K562 (cell line): ENCODE data around the gene PITPNC1. TPM values are rescaled to one million over a fixed set of nuclear protein-coding genes. Genes with fewer than 3 reads are reported as not detected.

ENCODE experiments used
- ARID4B ChIP-seq: sonication (generic); formaldehyde crosslinking; IDR thresholded peaks from 2 replicates; pipeline ENCODE4 v1.8.0; 2022; ENCODE audit warnings: mild to moderate bottlenecking, missing genetic modification reagents
- ASH1L ChIP-seq: fragments of 450-650 bp; IDR thresholded peaks from 2 replicates; pipeline ENCODE4 v1.6.1; 2018; ENCODE audit warnings: borderline replicate concordance, mild to moderate bottlenecking, low read depth; ENCODE audit not compliant: partially characterized antibody
- E2F3 ChIP-seq: fragments of 250-450 bp; sonication (Bioruptor Pico); IDR thresholded peaks from 2 replicates; pipeline ENCODE4 v1.4.0; 2020; ENCODE audit warnings: mild to moderate bottlenecking
- FIP1L1 ChIP-seq: fragments of 200-400 bp; formaldehyde crosslinking; IDR thresholded peaks from 2 replicates; pipeline ENCODE4 v1.6.1; 2018; ENCODE audit warnings: mild to moderate bottlenecking, low read depth, low read length; ENCODE audit not compliant: poor library complexity, severe bottlenecking
- FOXK2 ChIP-seq, 2 experiments: fragments of 450-650 bp; IDR thresholded peaks in 1 of 2; conservative IDR thresholded peaks in 1 of 2; 2 replicates each; pipeline ENCODE4 v1.6.1; 2016; ENCODE audit warnings: low read depth in 2 of 2, mild to moderate bottlenecking in 1 of 2
- IFI16 ChIP-seq: fragments of 250-450 bp; sonication (Bioruptor Pico); IDR thresholded peaks from 2 replicates; pipeline ENCODE4 v2.1.2; 2022; ENCODE audit warnings: mild to moderate bottlenecking, inconsistent platforms
- L3MBTL2 ChIP-seq: fragments of 450-650 bp; IDR thresholded peaks from 2 replicates; pipeline ENCODE4 v1.6.1; 2016; ENCODE audit warnings: mild to moderate bottlenecking, moderate library complexity
- MTA3 ChIP-seq: fragments of 450-650 bp; formaldehyde crosslinking; IDR thresholded peaks from 2 replicates; pipeline ENCODE4 v1.6.1; 2017; ENCODE audit warnings: mild to moderate bottlenecking, borderline replicate concordance
- TEAD2 ChIP-seq: fragments of 450-650 bp; IDR thresholded peaks from 2 replicates; pipeline ENCODE4 v1.6.1; 2016; ENCODE audit warnings: missing genetic modification characterization, control low read depth, missing compliant biosample characterization
- THRB ChIP-seq: fragments of 450-650 bp; formaldehyde crosslinking; conservative IDR thresholded peaks from 2 replicates; pipeline ENCODE4 v1.4.0; 2022; ENCODE audit warnings: mild to moderate bottlenecking, missing genetic modification characterization
- ZKSCAN3 ChIP-seq: fragments of 250-450 bp; sonication (Bioruptor Pico); IDR thresholded peaks from 2 replicates; pipeline ENCODE4 v1.4.0; 2020
- ZNF766 ChIP-seq: fragments of 200-800 bp; sonication (Bioruptor generic); conservative IDR thresholded peaks from 2 replicates; pipeline ENCODE4 v1.6.1; 2016; ENCODE audit warnings: missing genetic modification characterization, missing compliant biosample characterization
- polyA plus RNA-seq, 8 experiments: library from polyadenylated mRNA; depleted of rRNA in 4 of 8; stranded (reverse) in 5 of 8; unstranded in 3 of 8; fragments of >200 nt; fragmentation: Nextera tagmentation in 2 of 8; fragmentation: Illumina TruSeq in 1 of 8; extraction: Ambion mirVana in 2 of 8; extraction: Trizol in 1 of 8; gene quantifications; 2 replicates each; pipeline versions ENCODE4 v1.2.1 to v1.2.3, GENCODE V29; 2011 to 2014; ENCODE audit warnings: inconsistent platforms in 1 of 8, missing spikeins in 1 of 8
- total RNA-seq, 7 experiments: library from RNA; depleted of rRNA in 6 of 7; stranded (reverse); fragments of >200 nt in 6 of 7; fragmentation: Illumina TruSeq in 2 of 7; extraction: Trizol in 2 of 7; gene quantifications; 2 replicates each; pipeline versions ENCODE4 v1.2.1 to v1.2.3, GENCODE V29; 2011 to 2021; ENCODE audit warnings: low replicate concordance in 1 of 7
- TF ChIP-seq, protein P1 (sequence below): fragments of 450-650 bp; conservative IDR thresholded peaks from 2 replicates; pipeline ENCODE4 v1.6.1; 2016; ENCODE audit warnings: missing genetic modification characterization, low read depth, mild to moderate bottlenecking, missing compliant biosample characterization, moderate library complexity
- TF ChIP-seq, protein P2 (sequence below): sonication (generic); formaldehyde crosslinking; IDR thresholded peaks from 2 replicates; pipeline ENCODE4 v1.8.1; 2023; ENCODE audit warnings: mild to moderate bottlenecking, missing genetic modification reagents
- TF ChIP-seq, protein P3 (sequence below): sonication (generic); formaldehyde crosslinking; IDR thresholded peaks from 2 replicates; pipeline ENCODE4 v1.8.1; 2023; ENCODE audit warnings: mild to moderate bottlenecking, missing genetic modification reagents, moderate library complexity

Gene PITPNC1
- total and polyA plus RNA-seq, 9 of the 15 experiments (the other 6 are each of a cell fraction or from before 2014, with no cell fraction given): 0.11 to 1.1 (median 0.65) TPM

- peak; percentile 65; the same call in 1 of the 2 replicates for TF ChIP-seq MTA3
- peak; percentile 62 for TF ChIP-seq L3MBTL2
- TF ChIP-seq ASH1L: no peak
- TF ChIP-seq, protein P1, sequence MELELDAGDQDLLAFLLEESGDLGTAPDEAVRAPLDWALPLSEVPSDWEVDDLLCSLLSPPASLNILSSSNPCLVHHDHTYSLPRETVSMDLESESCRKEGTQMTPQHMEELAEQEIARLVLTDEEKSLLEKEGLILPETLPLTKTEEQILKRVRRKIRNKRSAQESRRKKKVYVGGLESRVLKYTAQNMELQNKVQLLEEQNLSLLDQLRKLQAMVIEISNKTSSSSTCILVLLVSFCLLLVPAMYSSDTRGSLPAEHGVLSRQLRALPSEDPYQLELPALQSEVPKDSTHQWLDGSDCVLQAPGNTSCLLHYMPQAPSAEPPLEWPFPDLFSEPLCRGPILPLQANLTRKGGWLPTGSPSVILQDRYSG (tag): no peak
- peak; percentile 53 to 54; a peak in 3 of 4 replicates for TF ChIP-seq FOXK2 (conservative IDR thresholded peaks at IDR 0.05 in 1 of 2, IDR thresholded peaks at IDR 0.05 in 1 of 2; ENCODE audit: low read depth in 2 of 2)
- TF ChIP-seq, protein P2, sequence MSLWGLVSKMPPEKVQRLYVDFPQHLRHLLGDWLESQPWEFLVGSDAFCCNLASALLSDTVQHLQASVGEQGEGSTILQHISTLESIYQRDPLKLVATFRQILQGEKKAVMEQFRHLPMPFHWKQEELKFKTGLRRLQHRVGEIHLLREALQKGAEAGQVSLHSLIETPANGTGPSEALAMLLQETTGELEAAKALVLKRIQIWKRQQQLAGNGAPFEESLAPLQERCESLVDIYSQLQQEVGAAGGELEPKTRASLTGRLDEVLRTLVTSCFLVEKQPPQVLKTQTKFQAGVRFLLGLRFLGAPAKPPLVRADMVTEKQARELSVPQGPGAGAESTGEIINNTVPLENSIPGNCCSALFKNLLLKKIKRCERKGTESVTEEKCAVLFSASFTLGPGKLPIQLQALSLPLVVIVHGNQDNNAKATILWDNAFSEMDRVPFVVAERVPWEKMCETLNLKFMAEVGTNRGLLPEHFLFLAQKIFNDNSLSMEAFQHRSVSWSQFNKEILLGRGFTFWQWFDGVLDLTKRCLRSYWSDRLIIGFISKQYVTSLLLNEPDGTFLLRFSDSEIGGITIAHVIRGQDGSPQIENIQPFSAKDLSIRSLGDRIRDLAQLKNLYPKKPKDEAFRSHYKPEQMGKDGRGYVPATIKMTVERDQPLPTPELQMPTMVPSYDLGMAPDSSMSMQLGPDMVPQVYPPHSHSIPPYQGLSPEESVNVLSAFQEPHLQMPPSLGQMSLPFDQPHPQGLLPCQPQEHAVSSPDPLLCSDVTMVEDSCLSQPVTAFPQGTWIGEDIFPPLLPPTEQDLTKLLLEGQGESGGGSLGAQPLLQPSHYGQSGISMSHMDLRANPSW (CRISPR knock-in tag): peak; percentile 38; the same call in 1 of the 2 replicates
- peak; percentile 66; the same call in 1 of the 2 replicates for TF ChIP-seq E2F3 (CRISPR knock-in tag)
- TF ChIP-seq ZNF766 (CRISPR knock-in tag): peak; percentile 75; the same call in 1 of the 2 replicates
- no peak for TF ChIP-seq ZKSCAN3 (CRISPR knock-in tag)
- TF ChIP-seq FIP1L1: peak; percentile 88
- no peak for TF ChIP-seq TEAD2 (tag)
- TF ChIP-seq THRB: no peak
- peak; percentile 85 for TF ChIP-seq ARID4B (CRISPR knock-in tag)
- TF ChIP-seq IFI16 (CRISPR knock-in tag): no peak
- TF ChIP-seq, protein P3, sequence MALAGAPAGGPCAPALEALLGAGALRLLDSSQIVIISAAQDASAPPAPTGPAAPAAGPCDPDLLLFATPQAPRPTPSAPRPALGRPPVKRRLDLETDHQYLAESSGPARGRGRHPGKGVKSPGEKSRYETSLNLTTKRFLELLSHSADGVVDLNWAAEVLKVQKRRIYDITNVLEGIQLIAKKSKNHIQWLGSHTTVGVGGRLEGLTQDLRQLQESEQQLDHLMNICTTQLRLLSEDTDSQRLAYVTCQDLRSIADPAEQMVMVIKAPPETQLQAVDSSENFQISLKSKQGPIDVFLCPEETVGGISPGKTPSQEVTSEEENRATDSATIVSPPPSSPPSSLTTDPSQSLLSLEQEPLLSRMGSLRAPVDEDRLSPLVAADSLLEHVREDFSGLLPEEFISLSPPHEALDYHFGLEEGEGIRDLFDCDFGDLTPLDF (CRISPR knock-in tag): no peak; the same call in 1 of the 2 replicates
Measured at GRCh38 chr17:67366193-67367157, 10.6 kb upstream of the PITPNC1 start, which contains the start of gene PSMD12 (continued).
